HUDEP-2 (cell line): ENCODE measurements around the gene DLX2.
"Not testable (repeated sequence)": the region's sequence is repeated elsewhere in the genome, so short reads cannot be mapped to it uniquely, and the experiment has no call there.

Experiments
- DNase-seq, 76 experiments: peaks; one replicate each; lab custom pipeline; 2025; ENCODE audit not compliant: unreplicated experiment in 76 of 76; lab: John Stamatoyannopoulos, UW

The DLX2 gene

DNA sequence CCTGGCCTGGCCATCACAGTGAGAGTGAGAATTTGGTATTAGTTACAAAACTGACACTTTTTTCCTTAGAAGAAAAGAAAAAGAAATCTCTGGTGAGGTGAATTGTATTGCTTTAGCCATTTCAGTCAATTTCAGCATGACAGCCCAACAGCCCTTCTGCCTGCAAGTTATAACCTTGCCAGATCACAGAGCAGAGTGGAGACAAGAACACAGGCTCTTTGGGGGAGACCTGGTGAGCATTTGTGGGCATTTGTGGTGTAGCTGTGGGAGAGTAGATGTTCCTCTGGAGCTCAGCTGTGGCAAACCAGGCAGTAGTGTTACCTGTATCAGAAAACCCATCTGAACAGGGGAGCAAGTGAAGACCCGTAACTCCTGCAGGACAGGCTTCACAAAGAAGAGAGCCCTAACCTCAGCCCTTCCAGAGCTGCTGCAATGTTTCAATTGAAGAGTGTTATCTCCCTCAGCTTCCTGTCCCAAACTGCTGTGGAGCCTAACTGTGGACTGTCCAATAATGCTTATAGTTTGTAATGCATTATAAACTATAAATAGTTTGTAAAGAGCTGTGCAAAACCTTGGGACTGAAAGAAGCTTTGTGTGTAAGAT is 40.2 kb downstream of the DLX2 start:
- no peak for DNase-seq

- not testable (repeated sequence) for DNase-seq
Observed at GRCh38 chr2:172060118-172060517, 42.6 kb downstream of the DLX2 start.

GRCh38 chr2:172058660-172059059 is 44.0 kb downstream of the DLX2 start:
- DNase-seq, result no peak

DNA sequence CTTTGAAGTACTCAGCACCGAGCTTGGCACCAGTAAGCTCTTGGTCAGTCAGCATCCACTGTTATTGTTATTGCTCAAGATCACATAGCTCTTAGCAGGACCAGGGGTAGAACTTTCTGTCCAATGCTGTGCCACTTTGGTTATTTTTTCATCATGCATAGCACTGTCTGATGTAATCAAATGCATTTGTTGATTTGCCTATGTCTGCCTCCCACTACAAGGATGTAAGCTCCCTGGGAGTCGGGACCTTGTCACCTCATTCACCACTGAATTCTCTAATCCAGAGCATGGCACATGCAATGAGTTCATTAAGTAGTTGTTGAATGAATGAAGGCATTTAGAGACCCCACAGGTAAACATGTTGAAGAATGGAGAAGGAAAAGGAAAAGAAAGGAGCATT is 46.4 kb downstream of the DLX2 start:
- DNase-seq, result no peak

DNA sequence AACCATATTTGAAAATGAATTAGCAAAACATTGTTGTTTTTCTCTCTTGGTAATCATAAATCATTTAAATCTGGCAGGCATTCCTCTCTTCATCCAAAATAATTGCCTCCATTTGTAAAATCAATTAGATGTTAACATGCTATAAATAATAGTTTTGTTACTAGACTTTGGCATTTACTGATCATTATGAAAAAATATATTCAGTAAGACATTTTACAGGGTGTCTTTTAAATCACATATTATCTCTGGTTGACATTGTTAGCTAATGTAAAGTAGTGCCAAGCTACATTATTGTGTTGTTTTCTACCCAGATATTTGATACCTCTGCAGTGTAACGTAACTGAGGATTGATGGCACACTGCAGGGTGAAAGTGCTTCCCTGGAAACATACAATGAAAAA is 49.2 kb downstream of the DLX2 start:
- no peak for DNase-seq

- DNase-seq, result no peak
Observed at GRCh38 chr2:172052000-172052983, 50.4 kb downstream of the DLX2 start.

- DNase-seq, result no peak
Observed at GRCh38 chr2:172050479-172051125, 52.1 kb downstream of the DLX2 start.

DNA sequence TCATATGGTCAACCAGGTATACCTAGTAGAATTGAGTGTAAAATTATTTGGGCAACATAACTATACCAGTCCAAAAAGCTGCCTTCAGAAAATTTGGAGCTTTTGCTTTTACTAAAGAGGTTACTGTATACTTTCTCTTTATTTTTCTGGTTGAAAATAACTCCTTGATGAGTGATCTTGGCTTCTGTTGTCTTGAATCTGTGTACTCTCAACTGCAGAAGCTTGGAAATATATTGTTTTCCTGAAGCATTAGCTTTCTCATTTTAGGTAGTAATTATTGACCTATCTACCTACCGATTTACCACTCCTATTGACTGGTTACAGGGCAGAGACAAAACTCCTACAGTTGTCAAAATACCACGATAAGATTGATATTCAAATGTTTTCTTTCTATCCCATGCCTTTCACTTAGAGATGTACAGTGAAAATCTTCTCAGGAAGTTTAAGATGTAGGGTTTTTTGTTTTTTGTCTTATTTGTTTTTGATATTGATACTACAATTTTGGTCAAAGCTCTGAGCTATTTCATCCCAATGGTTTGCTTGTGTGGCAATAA is 53.1 kb downstream of the DLX2 start:
- DNase-seq, result no peak
